HFFc6 (cell line): ENCODE results near the gene SYPL1. TPM values are rescaled to one million over a fixed set of nuclear protein-coding genes. Genes with fewer than 3 reads are reported as not detected.

Source experiments
- DNase-seq: peaks from one replicate; pipeline ENCODE4 v3.0.0-alpha.2; 2018
- H3K27ac Mint-ChIP-seq: 2 replicates; pipeline ENCODE4 v1.8.0; 2020; ENCODE audit warnings: mild to moderate bottlenecking, mixed read lengths
- H3K27me3 Mint-ChIP-seq: 2 replicates; pipeline ENCODE4 v1.8.0; 2021; ENCODE audit warnings: mild to moderate bottlenecking, moderate library complexity, mixed read lengths; ENCODE audit not compliant: insufficient read depth
- H3K36me3 Mint-ChIP-seq: 2 replicates; pipeline ENCODE4 v1.8.0; 2021; ENCODE audit warnings: low read depth, mixed read lengths
- H3K4me1 Mint-ChIP-seq: 2 replicates; pipeline ENCODE4 v1.8.0; 2020; ENCODE audit warnings: low read depth, mixed read lengths
- H3K4me3 Mint-ChIP-seq: 2 replicates; pipeline ENCODE4 v1.8.0; 2020; ENCODE audit warnings: mild to moderate bottlenecking, moderate library complexity, mixed read lengths
- H3K9me3 Mint-ChIP-seq: 2 replicates; pipeline ENCODE4 v1.8.0; 2020; ENCODE audit warnings: mild to moderate bottlenecking, mixed read lengths
- total RNA-seq, 6 experiments: library from RNA; stranded (reverse); fragmentation: NEBNext Ultra II Directional; extraction: Animal tissue kit (Norgen Biotek cat#: 25700); gene quantifications; 2 replicates in 1 of 6; 3 replicates in 5 of 6; pipeline ENCODE4 v1.2.3, GENCODE V29; 2021
- TF ChIP-seq, protein P1 (sequence below): fragments of 200-600 bp; sonication (generic); IDR thresholded peaks from 2 replicates; pipeline ENCODE4 v1.5.0; 2021; ENCODE audit warnings: antibody characterized with exemption, mild to moderate bottlenecking

Gene SYPL1
- total RNA-seq, 6 experiments from 2014 or later: 66.5 to 84.0 (median 74.6) TPM

DNA sequence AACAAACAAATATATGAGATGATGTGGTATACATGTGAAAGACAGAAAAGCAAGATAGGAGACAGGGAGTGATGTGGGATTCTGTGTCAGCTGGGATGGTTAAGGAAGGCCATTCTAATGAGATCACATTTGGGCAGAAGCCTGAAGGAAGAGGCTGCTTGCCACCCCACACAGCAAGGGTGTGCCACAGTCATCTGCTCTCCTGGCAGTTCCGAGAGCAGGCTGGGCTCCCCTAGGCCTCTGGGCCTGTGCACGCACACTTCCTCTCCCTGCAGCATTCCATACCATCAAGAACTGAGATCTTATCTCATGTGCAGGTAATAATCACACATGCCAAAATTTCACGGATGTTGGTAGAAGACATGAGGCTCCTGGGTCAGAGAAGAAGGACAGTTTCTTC is 43.1 kb downstream of the SYPL1 start:
- H3K9me3 Mint-ChIP-seq: no peaks in the 10 kb centered on the region

GRCh38 chr7:106068538-106068961 is 43.6 kb downstream of the SYPL1 start:
- Mint-ChIP-seq H3K9me3 (no peaks in the 10 kb centered on the region), H3K36me3 (no peaks in the 10 kb centered on the region), H3K4me1 (peaks cover 26% of the 10 kb centered on the region), H3K27me3 (no peaks in the 10 kb centered on the region; the same call in 1 of the 2 replicates), H3K27ac (no peak overlapping the region), H3K4me3 (no peak overlapping the region)
- TF ChIP-seq, protein P1, sequence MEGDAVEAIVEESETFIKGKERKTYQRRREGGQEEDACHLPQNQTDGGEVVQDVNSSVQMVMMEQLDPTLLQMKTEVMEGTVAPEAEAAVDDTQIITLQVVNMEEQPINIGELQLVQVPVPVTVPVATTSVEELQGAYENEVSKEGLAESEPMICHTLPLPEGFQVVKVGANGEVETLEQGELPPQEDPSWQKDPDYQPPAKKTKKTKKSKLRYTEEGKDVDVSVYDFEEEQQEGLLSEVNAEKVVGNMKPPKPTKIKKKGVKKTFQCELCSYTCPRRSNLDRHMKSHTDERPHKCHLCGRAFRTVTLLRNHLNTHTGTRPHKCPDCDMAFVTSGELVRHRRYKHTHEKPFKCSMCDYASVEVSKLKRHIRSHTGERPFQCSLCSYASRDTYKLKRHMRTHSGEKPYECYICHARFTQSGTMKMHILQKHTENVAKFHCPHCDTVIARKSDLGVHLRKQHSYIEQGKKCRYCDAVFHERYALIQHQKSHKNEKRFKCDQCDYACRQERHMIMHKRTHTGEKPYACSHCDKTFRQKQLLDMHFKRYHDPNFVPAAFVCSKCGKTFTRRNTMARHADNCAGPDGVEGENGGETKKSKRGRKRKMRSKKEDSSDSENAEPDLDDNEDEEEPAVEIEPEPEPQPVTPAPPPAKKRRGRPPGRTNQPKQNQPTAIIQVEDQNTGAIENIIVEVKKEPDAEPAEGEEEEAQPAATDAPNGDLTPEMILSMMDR: no peak
- no peak for DNase-seq

More for the DNA sequence above, 43.1 kb downstream of the SYPL1 start:
- TF ChIP-seq, protein P1: no peak
- Mint-ChIP-seq H3K4me3 (no peak overlapping the region), H3K27me3 (no peaks in the 10 kb centered on the region; the same call in 1 of the 2 replicates), H3K36me3 (no peaks in the 10 kb centered on the region), H3K27ac (no peak overlapping the region), H3K4me1 (peaks cover 26% of the 10 kb centered on the region)
- DNase-seq: no peak

GRCh38 chr7:106067678-106068077 is 44.4 kb downstream of the SYPL1 start:
- Mint-ChIP-seq H3K27me3 (no peaks in the 10 kb centered on the region; the same call in 1 of the 2 replicates), H3K27ac (no peak overlapping the region), H3K36me3 (no peaks in the 10 kb centered on the region), H3K4me3 (no peak overlapping the region), H3K4me1 (peaks cover 26% of the 10 kb centered on the region), H3K9me3 (no peaks in the 10 kb centered on the region)
- no peak for DNase-seq
- TF ChIP-seq, protein P1: no peak

DNA sequence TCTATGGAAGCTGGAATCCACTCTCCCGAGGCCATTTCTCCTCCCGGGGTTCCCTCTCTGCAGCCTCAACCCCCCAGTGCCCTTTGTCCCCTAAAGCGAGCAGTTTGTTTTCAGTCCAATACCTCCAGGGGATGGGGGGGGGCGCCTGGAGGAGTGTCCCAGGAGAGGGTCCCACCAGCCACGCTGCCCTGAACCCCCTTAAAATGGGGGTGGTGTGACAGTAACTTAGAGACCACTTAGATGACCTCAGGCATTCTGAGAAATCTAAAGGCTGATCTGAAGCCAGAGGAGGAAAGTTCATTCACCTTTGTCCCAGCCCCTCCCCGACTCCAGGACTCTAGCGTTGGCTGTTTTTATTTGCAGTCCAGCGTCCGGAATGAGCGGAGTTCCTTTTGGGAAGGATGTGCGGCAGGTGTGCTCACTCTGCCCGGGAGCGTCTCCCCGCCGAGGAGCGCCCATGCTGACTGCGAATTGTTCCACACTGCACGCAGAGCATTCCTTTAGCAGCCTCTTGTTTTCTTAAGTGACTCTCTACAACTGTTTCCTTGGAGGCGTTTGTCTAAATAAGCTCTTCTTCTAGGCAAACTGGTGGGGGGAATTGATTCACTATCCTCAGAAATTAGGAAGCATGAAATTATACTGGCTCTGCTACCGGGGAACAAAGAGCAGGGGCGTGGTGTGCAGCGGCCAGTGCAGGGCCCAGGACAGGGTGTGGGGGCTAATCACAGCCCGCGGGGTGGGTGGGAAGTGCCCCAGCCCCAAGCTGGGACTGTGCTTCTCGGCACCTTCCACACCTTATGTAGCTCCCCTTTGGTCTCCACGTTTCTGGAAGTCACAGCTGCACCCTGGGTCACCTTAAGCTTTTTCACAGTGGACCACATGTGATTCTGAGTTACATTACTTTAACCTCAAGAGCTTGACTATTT is 46.3 kb downstream of the SYPL1 start:
- no peak for DNase-seq
- H3K4me3 Mint-ChIP-seq: peak overlapping the region; percentile 85

GRCh38 chr7:106064771-106065574 is 47.1 kb downstream of the SYPL1 start:
- Mint-ChIP-seq H3K36me3 (no peaks in the 10 kb centered on the region), H3K27me3 (no peaks in the 10 kb centered on the region; the same call in 1 of the 2 replicates), H3K27ac (peak overlapping the region; percentile 87), H3K4me1 (peaks cover 32% of the 10 kb centered on the region), H3K9me3 (no peaks in the 10 kb centered on the region; the same call in 1 of the 2 replicates), H3K4me3 (peak overlapping the region; percentile 85)
- TF ChIP-seq, protein P1: no peak; the same call in 1 of the 2 replicates
- DNase-seq: peak; percentile 96

More for the DNA sequence above, 46.3 kb downstream of the SYPL1 start:
- Mint-ChIP-seq H3K36me3 (no peaks in the 10 kb centered on the region), H3K9me3 (no peaks in the 10 kb centered on the region; the same call in 1 of the 2 replicates), H3K4me1 (peaks cover 32% of the 10 kb centered on the region), H3K27ac (peak overlapping the region; percentile 87), H3K27me3 (no peaks in the 10 kb centered on the region; the same call in 1 of the 2 replicates)
- TF ChIP-seq, protein P1: no peak
